WTC11 (cell line): Measurements from ENCODE around the gene PGRMC2. TPM values are rescaled to one million over a fixed set of nuclear protein-coding genes. Genes with fewer than 3 reads are reported as not detected.

Experiments used
- ATAC-seq: fragments of 200-7000 bp; cut with Tn5 transposase; 2 replicates; pipeline ENCODE4 v1.10.0; 2021; ENCODE audit warnings: mild to moderate bottlenecking, moderate library complexity
- CTCF ChIA-PET: fragments of 300-600 bp; sonication (Branson Sonifier 250); formaldehyde crosslinking; loops from one replicate; lab custom pipeline; 2021; ENCODE audit warnings: antibody characterized with exemption; lab: Charles Lee
- POLR2A ChIA-PET: fragments of 350-600 bp; sonication (Branson Sonifier 250); formaldehyde crosslinking; loops from one replicate; lab custom pipeline; 2021; ENCODE audit warnings: antibody characterized with exemption; lab: Charles Lee
- DNase-seq: peaks from one replicate; pipeline ENCODE4 v3.0.0; 2021; ENCODE audit warnings: low spot score
- H3K27ac Mint-ChIP-seq: 2 replicates; pipeline ENCODE4 v1.8.0; 2021; ENCODE audit warnings: mixed read lengths
- H3K27me3 Mint-ChIP-seq: 2 replicates; pipeline ENCODE4 v1.8.0; 2021; ENCODE audit warnings: low read depth, mild to moderate bottlenecking, moderate library complexity, mixed read lengths
- H3K36me3 Mint-ChIP-seq: 2 replicates; pipeline ENCODE4 v1.8.0; 2021; ENCODE audit warnings: mixed read lengths
- H3K4me1 Mint-ChIP-seq: 2 replicates; pipeline ENCODE4 v1.8.0; 2022; ENCODE audit warnings: mixed read lengths
- H3K4me3 Mint-ChIP-seq: 2 replicates; pipeline ENCODE4 v1.8.0; 2021; ENCODE audit warnings: mild to moderate bottlenecking, moderate library complexity, mixed read lengths
- H3K9me3 Mint-ChIP-seq: 2 replicates; pipeline ENCODE4 v1.8.0; 2021; ENCODE audit warnings: mixed read lengths
- ATF1 ChIP-seq: sonication (generic); formaldehyde crosslinking; IDR thresholded peaks from 2 replicates; pipeline ENCODE4 v1.8.1; 2023; ENCODE audit warnings: mild to moderate bottlenecking, moderate library complexity, missing genetic modification reagents
- ATF2 ChIP-seq: sonication (generic); formaldehyde crosslinking; IDR thresholded peaks from 2 replicates; pipeline ENCODE4 v1.8.1; 2022; ENCODE audit warnings: low read depth, missing genetic modification reagents, borderline replicate concordance
- ELF4 ChIP-seq: sonication (generic); formaldehyde crosslinking; IDR thresholded peaks from 2 replicates; pipeline ENCODE4 v1.8.1; 2022; ENCODE audit warnings: low read depth, mild to moderate bottlenecking, moderate library complexity, missing genetic modification reagents
- EMX1 ChIP-seq: fragments of 250-450 bp; sonication (Bioruptor Pico); IDR thresholded peaks from 2 replicates; pipeline ENCODE4 v1.8.0; 2021; ENCODE audit warnings: mild to moderate bottlenecking
- ETV6 ChIP-seq: sonication (generic); formaldehyde crosslinking; IDR thresholded peaks from 2 replicates; pipeline ENCODE4 v1.8.1; 2022; ENCODE audit warnings: mild to moderate bottlenecking, missing genetic modification reagents
- FOXK1 ChIP-seq: sonication (generic); formaldehyde crosslinking; IDR thresholded peaks from 2 replicates; pipeline ENCODE4 v1.8.0; 2022; ENCODE audit warnings: mild to moderate bottlenecking, moderate library complexity, missing genetic modification reagents
- FOXP4 ChIP-seq: sonication (generic); formaldehyde crosslinking; IDR thresholded peaks from 2 replicates; pipeline ENCODE4 v1.8.0; 2022; ENCODE audit warnings: mild to moderate bottlenecking, missing genetic modification reagents
- GRHL2 ChIP-seq: fragments of 250-450 bp; sonication (Bioruptor Pico); IDR thresholded peaks from 2 replicates; pipeline ENCODE4 v1.8.0; 2022; ENCODE audit warnings: mild to moderate bottlenecking, moderate library complexity; ENCODE audit not compliant: insufficient replicate concordance, severe bottlenecking
- GTF2I ChIP-seq: fragments of 250-450 bp; sonication (Bioruptor Pico); conservative IDR thresholded peaks from 2 replicates; pipeline ENCODE4 v1.4.0; 2021; ENCODE audit warnings: mild to moderate bottlenecking
- HMGA2 ChIP-seq: fragments of 250-450 bp; sonication (Bioruptor Pico); IDR thresholded peaks from 2 replicates; pipeline ENCODE4 v1.4.0; 2021; ENCODE audit warnings: mild to moderate bottlenecking, moderate library complexity
- KAT7 ChIP-seq: sonication (generic); formaldehyde crosslinking; IDR thresholded peaks from 2 replicates; pipeline ENCODE4 v1.8.1; 2023; ENCODE audit warnings: missing genetic modification reagents, mild to moderate bottlenecking, borderline replicate concordance
- PREB ChIP-seq: sonication (generic); formaldehyde crosslinking; IDR thresholded peaks from 2 replicates; pipeline ENCODE4 v1.8.1; 2022; ENCODE audit warnings: mild to moderate bottlenecking, missing genetic modification reagents, moderate library complexity, borderline replicate concordance
- PRRX2 ChIP-seq: fragments of 250-450 bp; sonication (Bioruptor Pico); IDR thresholded peaks from 2 replicates; pipeline ENCODE4 v1.8.0; 2021; ENCODE audit warnings: mild to moderate bottlenecking
- SMAD4 ChIP-seq: sonication (generic); formaldehyde crosslinking; IDR thresholded peaks from 2 replicates; pipeline ENCODE4 v1.8.0; 2022; ENCODE audit warnings: mild to moderate bottlenecking, missing genetic modification reagents
- ZNF138 ChIP-seq: sonication (generic); formaldehyde crosslinking; conservative IDR thresholded peaks from 2 replicates; pipeline ENCODE4 v1.8.1; 2022; ENCODE audit warnings: mild to moderate bottlenecking, moderate library complexity, missing genetic modification reagents
- ZNF263 ChIP-seq: sonication (generic); formaldehyde crosslinking; IDR thresholded peaks from 2 replicates; pipeline ENCODE4 v1.8.1; 2022; ENCODE audit warnings: low read depth, mild to moderate bottlenecking, moderate library complexity, missing genetic modification reagents
- ZNF317 ChIP-seq: sonication (generic); formaldehyde crosslinking; IDR thresholded peaks from 2 replicates; pipeline ENCODE4 v1.8.1; 2023; ENCODE audit warnings: low read depth, mild to moderate bottlenecking, moderate library complexity, missing genetic modification reagents, borderline replicate concordance
- ZNF512 ChIP-seq: sonication (generic); formaldehyde crosslinking; IDR thresholded peaks from 2 replicates; pipeline ENCODE4 v1.8.1; 2022; ENCODE audit warnings: missing genetic modification reagents, borderline replicate concordance
- ZNF671 ChIP-seq: fragments of 250-450 bp; sonication (Bioruptor Pico); IDR thresholded peaks from 2 replicates; pipeline ENCODE4 v1.8.0; 2021; ENCODE audit warnings: mild to moderate bottlenecking
- ZSCAN18 ChIP-seq: fragments of 250-450 bp; sonication (Bioruptor Pico); IDR thresholded peaks from 2 replicates; pipeline ENCODE4 v2.1.2; 2022; ENCODE audit warnings: mild to moderate bottlenecking, moderate library complexity
- total RNA-seq: library from RNA; stranded (reverse); gene quantifications from 3 replicates; pipeline ENCODE4 v1.2.3, GENCODE V29; 2021

The PGRMC2 gene
- total RNA-seq, 1 experiment from 2014 or later, result 68.2 TPM

- no peak for TF ChIP-seq ATF2
- no peak for TF ChIP-seq FOXP4 (CRISPR knock-in tag)
- TF ChIP-seq, all 79 proteins: peak for 0
These were observed 59.5 kb downstream of the PGRMC2 start (continued) for GRCh38 chr4:128227991-128228571.

GRCh38 chr4:128225148-128225547, 62.5 kb downstream of the PGRMC2 start:
- CTCF ChIA-PET, result interaction anchor here (1.4 kb wide), 1 partner anchor 156 kb away, joined by 5 read pairs; no protein-coding TSS in a partner anchor

More at GRCh38 chr4:128225148-128225547, 62.5 kb downstream of the PGRMC2 start:
- no peaks in the 10 kb centered on the region; the same call in 1 of the 2 replicates for H3K36me3 Mint-ChIP-seq
- ATAC-seq (no peak), DNase-seq (no peak)
- peaks cover 8% of the 10 kb centered on the region for H3K9me3 Mint-ChIP-seq
- POLR2A ChIA-PET, result no interaction called here
- 0 out of 2 replicates have a peak, but pooled peaks cover 2% of the 10 kb centered on the region for H3K4me1 Mint-ChIP-seq
- no peaks in the 10 kb centered on the region for H3K27me3 Mint-ChIP-seq
- TF ChIP-seq PREB (CRISPR knock-in tag), result no peak
- TF ChIP-seq ZNF512 (CRISPR knock-in tag), result no peak
- TF ChIP-seq GRHL2 (CRISPR knock-in tag), result no peak
- no peak for TF ChIP-seq ZNF671 (CRISPR knock-in tag)
- TF ChIP-seq ZNF138 (CRISPR knock-in tag), result no peak
- TF ChIP-seq ZNF317 (CRISPR knock-in tag), result no peak
- no peak for TF ChIP-seq SMAD4
- TF ChIP-seq PRRX2 (CRISPR knock-in tag), result no peak
- TF ChIP-seq KAT7 (CRISPR knock-in tag), result no peak
- TF ChIP-seq HMGA2 (CRISPR knock-in tag), result no peak
- TF ChIP-seq ETV6 (CRISPR knock-in tag), result no peak
- no peak for TF ChIP-seq GTF2I (CRISPR knock-in tag)
- TF ChIP-seq ZNF263 (CRISPR knock-in tag), result no peak
- no peak for TF ChIP-seq ATF1 (CRISPR knock-in tag)
- TF ChIP-seq ZSCAN18, result no peak
- no peak for TF ChIP-seq ELF4
- TF ChIP-seq FOXK1 (CRISPR knock-in tag), result no peak
- TF ChIP-seq EMX1 (CRISPR knock-in tag), result no peak
- no peak overlapping the region for H3K4me3 Mint-ChIP-seq
- H3K27ac Mint-ChIP-seq, result no peak overlapping the region
